Ascending aorta (tissue), 2 donors: ENCODE measurements around the gene CDK19. TPM values are rescaled to one million over a fixed set of nuclear protein-coding genes. Genes with fewer than 3 reads are reported as not detected.
"Not testable (repeated sequence)": the region's sequence is repeated elsewhere in the genome, so short reads cannot be mapped to it uniquely, and the experiment has no call there.

ENCODE experiments used
- DNase-seq, 2 donors: peaks; one replicate each; pipeline ENCODE4 v3.0.0-alpha.2; 2019; ENCODE audit warnings: low spot score in 2 of 2
- H3K27ac ChIP-seq, 2 donors: fragments of 200-600 bp; sonication (generic); one replicate each; pipeline ENCODE4 v1.5.1; 2016 to 2017; ENCODE audit warnings: mild to moderate bottlenecking in 1 of 2
- H3K27me3 ChIP-seq: fragments of 200-600 bp; sonication (generic); one replicate; pipeline ENCODE4 v1.5.1; 2017
- H3K36me3 ChIP-seq, 2 donors: fragments of 200-600 bp; sonication (generic); one replicate each; pipeline ENCODE4 v1.5.1; 2016
- H3K4me1 ChIP-seq, 2 donors: fragments of 200-600 bp; sonication (generic); one replicate each; pipeline ENCODE4 v1.5.1; 2016 to 2017; ENCODE audit warnings: mild to moderate bottlenecking in 1 of 2
- H3K4me3 ChIP-seq, 2 donors: fragments of 200-600 bp; sonication (generic); one replicate each; pipeline ENCODE4 v1.5.1; 2016 to 2017; ENCODE audit warnings: mild to moderate bottlenecking in 1 of 2
- H3K9me3 ChIP-seq, 2 donors: fragments of 200-600 bp; sonication (generic); one replicate each; pipeline ENCODE4 v1.5.1; 2016
- intact Hi-C: fragments of 100-400 bp; cut with DNase I; formaldehyde crosslinking; loops from one replicate; pipeline ENCODE4 v1.15.1; 2023
- total RNA-seq: library from RNA; depleted of rRNA; stranded (reverse); fragments of >200 nt; gene quantifications from one replicate; pipeline ENCODE4 v1.1.0, GENCODE V29; 2016
- TF ChIP-seq, protein P1 (sequence below), 3 experiments: fragments of 200-600 bp in 2 of 3; fragments of 450-650 bp in 1 of 3; sonication (generic) in 2 of 3; IDR thresholded peaks; one replicate each; pipeline ENCODE4 v1.5.1; 2016 to 2019; ENCODE audit warnings: antibody characterized with exemption in 3 of 3, mild to moderate bottlenecking in 1 of 3, moderate library complexity in 1 of 3

Gene CDK19
- total RNA-seq, 1 donor from 2014 or later = 5.2 TPM

GRCh38 chr6:110614106-110614505, 201.2 kb downstream of the CDK19 start:
- H3K36me3 ChIP-seq = peaks cover 2 to 17% of the 10 kb centered on the region in 2 donors
- H3K27me3 ChIP-seq = no peaks in the 10 kb centered on the region
- H3K4me3 ChIP-seq = no peak overlapping the region
- no peak overlapping the region for H3K27ac ChIP-seq
- H3K9me3 ChIP-seq = no peaks in the 10 kb centered on the region
- H3K4me1 ChIP-seq = no peaks in the 10 kb centered on the region
- TF ChIP-seq, protein P1, sequence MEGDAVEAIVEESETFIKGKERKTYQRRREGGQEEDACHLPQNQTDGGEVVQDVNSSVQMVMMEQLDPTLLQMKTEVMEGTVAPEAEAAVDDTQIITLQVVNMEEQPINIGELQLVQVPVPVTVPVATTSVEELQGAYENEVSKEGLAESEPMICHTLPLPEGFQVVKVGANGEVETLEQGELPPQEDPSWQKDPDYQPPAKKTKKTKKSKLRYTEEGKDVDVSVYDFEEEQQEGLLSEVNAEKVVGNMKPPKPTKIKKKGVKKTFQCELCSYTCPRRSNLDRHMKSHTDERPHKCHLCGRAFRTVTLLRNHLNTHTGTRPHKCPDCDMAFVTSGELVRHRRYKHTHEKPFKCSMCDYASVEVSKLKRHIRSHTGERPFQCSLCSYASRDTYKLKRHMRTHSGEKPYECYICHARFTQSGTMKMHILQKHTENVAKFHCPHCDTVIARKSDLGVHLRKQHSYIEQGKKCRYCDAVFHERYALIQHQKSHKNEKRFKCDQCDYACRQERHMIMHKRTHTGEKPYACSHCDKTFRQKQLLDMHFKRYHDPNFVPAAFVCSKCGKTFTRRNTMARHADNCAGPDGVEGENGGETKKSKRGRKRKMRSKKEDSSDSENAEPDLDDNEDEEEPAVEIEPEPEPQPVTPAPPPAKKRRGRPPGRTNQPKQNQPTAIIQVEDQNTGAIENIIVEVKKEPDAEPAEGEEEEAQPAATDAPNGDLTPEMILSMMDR (IDR thresholded peaks at IDR 0.05) = no peak
- no peak for DNase-seq
- intact Hi-C loops = no loop called here

- TF ChIP-seq, protein P1 (IDR thresholded peaks at IDR 0.05) = no peak
- no peak overlapping the region for H3K27ac ChIP-seq
- H3K36me3 ChIP-seq = peaks cover 2 to 17% of the 10 kb centered on the region in 2 donors
- no peaks in the 10 kb centered on the region for H3K27me3 ChIP-seq
- intact Hi-C loops = no loop called here
- H3K4me3 ChIP-seq = no peak overlapping the region
- no peak for DNase-seq
- H3K4me1 ChIP-seq = no peaks in the 10 kb centered on the region
- no peaks in the 10 kb centered on the region for H3K9me3 ChIP-seq
These were observed 201.9 kb downstream of the CDK19 start for GRCh38 chr6:110613356-110613755.

DNA sequence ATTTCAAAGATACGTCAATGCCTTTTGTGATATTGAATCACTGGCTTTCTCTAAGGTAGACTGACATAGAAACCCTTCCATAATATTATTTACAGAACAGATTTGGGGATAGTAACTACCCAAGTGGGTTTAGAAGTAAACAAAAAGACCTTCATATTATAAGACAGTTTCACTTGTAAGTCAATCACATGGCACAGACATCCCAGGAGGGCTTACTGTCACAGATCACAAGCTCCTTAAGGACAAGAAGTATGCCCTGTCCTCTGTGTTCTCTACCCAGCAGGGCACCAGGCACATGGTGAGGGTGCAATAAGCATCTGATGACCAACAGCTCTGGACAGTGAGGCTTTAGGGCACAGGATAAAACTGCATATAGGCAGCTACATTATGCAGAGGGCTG, 203.0 kb downstream of the CDK19 start:
- Histone ChIP-seq H3K36me3 (peaks cover 2 to 17% of the 10 kb centered on the region in 2 donors), H3K27me3 (no peaks in the 10 kb centered on the region), H3K4me3 (no peak overlapping the region), H3K4me1 (no peaks in the 10 kb centered on the region), H3K27ac (no peak overlapping the region), H3K9me3 (no peaks in the 10 kb centered on the region)
- TF ChIP-seq, protein P1 (IDR thresholded peaks at IDR 0.05) = no peak
- intact Hi-C loops = no loop called here
- DNase-seq = no peak

GRCh38 chr6:110609101-110609500, 206.2 kb downstream of the CDK19 start:
- no peak overlapping the region for H3K27ac ChIP-seq
- TF ChIP-seq, protein P1 (IDR thresholded peaks at IDR 0.05) = no peak
- intact Hi-C loops = no loop called here

GRCh38 chr6:110608151-110608550, 207.1 kb downstream of the CDK19 start:
- H3K4me3 ChIP-seq = no peak overlapping the region
- no peaks in the 10 kb centered on the region for H3K9me3 ChIP-seq
- H3K4me1 ChIP-seq = no peaks in the 10 kb centered on the region
- no peak for DNase-seq
- H3K27ac ChIP-seq = no peak overlapping the region
- H3K27me3 ChIP-seq = no peaks in the 10 kb centered on the region
- intact Hi-C loops = no loop called here
- TF ChIP-seq, protein P1 (IDR thresholded peaks at IDR 0.05) = no peak
- no peaks in the 10 kb centered on the region for H3K36me3 ChIP-seq

More at GRCh38 chr6:110609101-110609500, 206.2 kb downstream of the CDK19 start:
- H3K9me3 ChIP-seq = no peaks in the 10 kb centered on the region
- H3K36me3 ChIP-seq = peaks cover 2 to 8% of the 10 kb centered on the region in 2 donors
- no peaks in the 10 kb centered on the region for H3K27me3 ChIP-seq
- no peak overlapping the region for H3K4me3 ChIP-seq
- H3K4me1 ChIP-seq = no peaks in the 10 kb centered on the region
- no peak for DNase-seq

- Histone ChIP-seq H3K4me3 (no peak overlapping the region), H3K9me3 (no peaks in the 10 kb centered on the region), H3K4me1 (no peaks in the 10 kb centered on the region), H3K27me3 (no peaks in the 10 kb centered on the region), H3K27ac (no peak overlapping the region), H3K36me3 (no peaks in the 10 kb centered on the region)
- TF ChIP-seq, protein P1 (IDR thresholded peaks at IDR 0.05) = no peak
- intact Hi-C loops = no loop called here
- DNase-seq = no peak
These were observed 209.1 kb downstream of the CDK19 start for GRCh38 chr6:110606151-110606550.

- H3K4me3 ChIP-seq, H3K27me3 ChIP-seq, H3K27ac ChIP-seq, DNase-seq, H3K9me3 ChIP-seq, intact Hi-C loops, H3K36me3 ChIP-seq, H3K4me1 ChIP-seq: not testable (repeated sequence)
These were observed 214.6 kb downstream of the CDK19 start for GRCh38 chr6:110600640-110601039.
